ENCODE measurements around the gene ARHGAP40. TPM values are rescaled to one million over a fixed set of nuclear protein-coding genes. Genes with fewer than 3 reads are reported as not detected.

ARHGAP40 gene
- total and polyA plus RNA-seq, 2 of the 13 experiments (the other 11 are each of a cell fraction or from before 2014, with no cell fraction given): 0.75 to 2.1 TPM

GRCh38 chr20:38692436-38693411, 91.1 kb downstream of the ARHGAP40 start (continued):
- TF ChIP-seq JUN (CRISPR knock-in tag; IDR thresholded peaks at IDR 0.05) (no peak), ZNF547 (CRISPR knock-in tag; IDR thresholded peaks at IDR 0.05) (no peak), BATF2 (CRISPR knock-in tag; IDR thresholded peaks at IDR 0.05) (0 out of 2 replicates have a peak, but pooled peaks have one; percentile 57), HNRNPLL (IDR thresholded peaks at IDR 0.05; ENCODE audit: low read depth, low read length, poor library complexity, severe bottlenecking) (no peak), NONO (IDR thresholded peaks at IDR 0.05) (no peak), NONO (CRISPR knock-in tag; conservative IDR thresholded peaks at IDR 0.05) (no peak), YEATS2 (CRISPR knock-in tag; IDR thresholded peaks at IDR 0.05; ENCODE audit: borderline replicate concordance) (peak; percentile 71; the same call in 1 of the 2 replicates), YEATS4 (CRISPR knock-in tag; IDR thresholded peaks at IDR 0.05; ENCODE audit: borderline replicate concordance) (no peak), ATF1 (CRISPR knock-in tag; IDR thresholded peaks at IDR 0.05) (no peak), SPEN (CRISPR knock-in tag; IDR thresholded peaks at IDR 0.05; ENCODE audit: low read depth) (no peak), ZKSCAN1 (IDR thresholded peaks at IDR 0.05; ENCODE audit: low read length) (no peak), ZNF484 (CRISPR knock-in tag; IDR thresholded peaks at IDR 0.05; ENCODE audit: borderline replicate concordance, low read depth) (no peak), REXO4 (CRISPR knock-in tag; IDR thresholded peaks at IDR 0.05; ENCODE audit: borderline replicate concordance) (no peak), ZNF792 (CRISPR knock-in tag; IDR thresholded peaks at IDR 0.05) (peak; percentile 97), MED1 (CRISPR knock-in tag; IDR thresholded peaks at IDR 0.05) (peak; percentile 63), ZNF160 (CRISPR knock-in tag; IDR thresholded peaks at IDR 0.05) (peak; percentile 92; the same call in 1 of the 2 replicates), NPAS2 (CRISPR knock-in tag; IDR thresholded peaks at IDR 0.05; ENCODE audit: borderline replicate concordance) (no peak), ZBTB3 (CRISPR knock-in tag; IDR thresholded peaks at IDR 0.05; ENCODE audit: borderline replicate concordance, low read depth) (peak; percentile 84; the same call in 1 of the 2 replicates), CHD4 (IDR thresholded peaks at IDR 0.05; ENCODE audit: borderline replicate concordance, low read length) (no peak), PRPF4 (IDR thresholded peaks at IDR 0.05; ENCODE audit: low read depth, low read length, poor library complexity, severe bottlenecking) (no peak), ZNF776 (CRISPR knock-in tag; IDR thresholded peaks at IDR 0.05) (no peak), HNRNPUL1 (IDR thresholded peaks at IDR 0.05; ENCODE audit: low read depth, low read length) (no peak)
- TF ChIP-seq, protein P1, sequence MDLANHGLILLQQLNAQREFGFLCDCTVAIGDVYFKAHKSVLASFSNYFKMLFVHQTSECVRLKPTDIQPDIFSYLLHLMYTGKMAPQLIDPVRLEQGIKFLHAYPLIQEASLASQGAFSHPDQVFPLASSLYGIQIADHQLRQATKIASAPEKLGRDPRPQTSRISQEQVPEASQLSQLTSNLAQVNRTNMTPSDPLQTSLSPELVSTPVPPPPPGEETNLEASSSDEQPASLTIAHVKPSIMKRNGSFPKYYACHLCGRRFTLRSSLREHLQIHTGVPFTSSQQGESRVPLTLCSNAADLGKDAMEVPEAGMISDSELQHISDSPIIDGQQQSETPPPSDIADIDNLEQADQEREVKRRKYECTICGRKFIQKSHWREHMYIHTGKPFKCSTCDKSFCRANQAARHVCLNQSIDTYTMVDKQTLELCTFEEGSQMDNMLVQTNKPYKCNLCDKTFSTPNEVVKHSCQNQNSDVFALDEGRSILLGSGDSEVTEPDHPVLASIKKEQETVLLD (CRISPR knock-in tag; IDR thresholded peaks at IDR 0.05; ENCODE audit: low read depth): no peak
- TF ChIP-seq, protein P2, sequence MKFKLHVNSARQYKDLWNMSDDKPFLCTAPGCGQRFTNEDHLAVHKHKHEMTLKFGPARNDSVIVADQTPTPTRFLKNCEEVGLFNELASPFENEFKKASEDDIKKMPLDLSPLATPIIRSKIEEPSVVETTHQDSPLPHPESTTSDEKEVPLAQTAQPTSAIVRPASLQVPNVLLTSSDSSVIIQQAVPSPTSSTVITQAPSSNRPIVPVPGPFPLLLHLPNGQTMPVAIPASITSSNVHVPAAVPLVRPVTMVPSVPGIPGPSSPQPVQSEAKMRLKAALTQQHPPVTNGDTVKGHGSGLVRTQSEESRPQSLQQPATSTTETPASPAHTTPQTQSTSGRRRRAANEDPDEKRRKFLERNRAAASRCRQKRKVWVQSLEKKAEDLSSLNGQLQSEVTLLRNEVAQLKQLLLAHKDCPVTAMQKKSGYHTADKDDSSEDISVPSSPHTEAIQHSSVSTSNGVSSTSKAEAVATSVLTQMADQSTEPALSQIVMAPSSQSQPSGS (CRISPR knock-in tag; IDR thresholded peaks at IDR 0.05): peak; percentile 88
- TF ChIP-seq, protein P3, sequence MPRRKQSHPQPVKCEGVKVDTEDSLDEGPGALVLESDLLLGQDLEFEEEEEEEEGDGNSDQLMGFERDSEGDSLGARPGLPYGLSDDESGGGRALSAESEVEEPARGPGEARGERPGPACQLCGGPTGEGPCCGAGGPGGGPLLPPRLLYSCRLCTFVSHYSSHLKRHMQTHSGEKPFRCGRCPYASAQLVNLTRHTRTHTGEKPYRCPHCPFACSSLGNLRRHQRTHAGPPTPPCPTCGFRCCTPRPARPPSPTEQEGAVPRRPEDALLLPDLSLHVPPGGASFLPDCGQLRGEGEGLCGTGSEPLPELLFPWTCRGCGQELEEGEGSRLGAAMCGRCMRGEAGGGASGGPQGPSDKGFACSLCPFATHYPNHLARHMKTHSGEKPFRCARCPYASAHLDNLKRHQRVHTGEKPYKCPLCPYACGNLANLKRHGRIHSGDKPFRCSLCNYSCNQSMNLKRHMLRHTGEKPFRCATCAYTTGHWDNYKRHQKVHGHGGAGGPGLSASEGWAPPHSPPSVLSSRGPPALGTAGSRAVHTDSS (CRISPR knock-in tag; conservative IDR thresholded peaks at IDR 0.05): no peak
